Measurements from ENCODE around the gene TXNDC17. TPM values are rescaled to one million over a fixed set of nuclear protein-coding genes. Genes with fewer than 3 reads are reported as not detected.

The TXNDC17 gene
- total and polyA plus RNA-seq, 2 of the 8 experiments (the other 6 are each of a cell fraction or from before 2014, with no cell fraction given) = 182 to 410 TPM

GRCh38 chr17:6654841-6655731 is 14.2 kb downstream of the TXNDC17 start:
- no peak overlapping the region for H3K4ac ChIP-seq (replicated peaks; ENCODE audit: insufficient read length, low read depth, low read length)
- DNase-seq (ENCODE audit: low read depth in 1 of 2, low spot score in 2 of 2) (peak in 1 of 2 experiments; percentile 80), FAIRE-seq (no peak)
- no peaks in the 10 kb centered on the region for H4K20me1 ChIP-seq (replicated peaks in 1 of 2; ENCODE audit: control insufficient read depth in 1 of 2, insufficient read depth in 2 of 2, low read length in 2 of 2)
- peaks cover 4 to 45% (median 31%) of the 10 kb centered on the region in 4 experiments for H3K27me3 ChIP-seq (replicated peaks in 1 of 4; ENCODE audit: control insufficient read depth in 3 of 4, extremely low read depth in 1 of 4, insufficient read depth in 3 of 4, low read length in 3 of 4)
- no peaks in the 10 kb centered on the region; a peak in 1 of 4 replicates for H3K9me3 ChIP-seq (ENCODE audit: insufficient read depth in 2 of 2, low read depth in 1 of 2, low read length in 1 of 2)
- peak overlapping the region; percentile 83 to 93 for H3K4me2 ChIP-seq (ENCODE audit: insufficient read depth in 1 of 2, low read depth in 2 of 2, low read length in 2 of 2)
- H2BK5ac ChIP-seq (ENCODE audit: low read depth, low read length) = 0 out of 2 replicates have a peak overlapping the region, but pooled peaks have one; percentile 52
- peaks cover 0 to 6% of the 10 kb centered on the region in 2 experiments; a peak in 2 of 4 replicates for H3K79me2 ChIP-seq (ENCODE audit: control insufficient read depth in 1 of 2, insufficient read depth in 2 of 2, low read length in 2 of 2)
- H3K4me1 ChIP-seq (replicated peaks in 1 of 4; ENCODE audit: control insufficient read depth in 3 of 4, insufficient read depth in 4 of 4, low read length in 3 of 4) = peaks cover 3 to 27% (median 16%) of the 10 kb centered on the region in 4 experiments
- H3K23ac ChIP-seq (ENCODE audit: insufficient read length) = no peak overlapping the region
- no peak overlapping the region; the same call in 1 of the 2 replicates for H3K18ac ChIP-seq (ENCODE audit: extremely low read depth, low read length)
- H2BK15ac ChIP-seq (ENCODE audit: low read length) = 0 out of 2 replicates have a peak overlapping the region, but pooled peaks have one; percentile 46
- no peak overlapping the region for H3K27ac ChIP-seq (ENCODE audit: low read depth, low read length)
- no peak overlapping the region for H4K91ac ChIP-seq (replicated peaks; ENCODE audit: insufficient read length, low read length)
- H3K36me3 ChIP-seq (ENCODE audit: control insufficient read depth in 2 of 4, insufficient read depth in 4 of 4, low read length in 3 of 4) = no peaks in the 10 kb centered on the region
- no peak overlapping the region for H2BK120ac ChIP-seq (replicated peaks; ENCODE audit: low read depth, low read length)
- no peak overlapping the region for H4K5ac ChIP-seq (ENCODE audit: insufficient read length, low read depth, low read length)
- ChIA-PET CTCF (ENCODE audit: partially characterized antibody) (interaction anchor here (1.2 to 1.3 kb wide), 2 partner anchors 11 to 46 kb away, joined by 3 to 5 read pairs; no protein-coding TSS in a partner anchor), POLR2A (ENCODE audit: partially characterized antibody) (no interaction called here)
- H2BK20ac ChIP-seq (ENCODE audit: low read length) = no peak overlapping the region
- no peak overlapping the region for H3K56ac ChIP-seq (replicated peaks; ENCODE audit: insufficient read length, low read depth, low read length)
- no peak overlapping the region for H4K8ac ChIP-seq (ENCODE audit: extremely low read depth, insufficient read depth, low read length)
- H3K79me1 ChIP-seq (ENCODE audit: low read depth, low read length) = no peaks in the 10 kb centered on the region; the same call in 1 of the 2 replicates
- WGBS, 2 experiments (ENCODE audit: extremely low coverage in 1 of 2, insufficient coverage in 1 of 2, insufficient read length in 1 of 2, insufficient replicate concordance in 2 of 2, low coverage in 1 of 2, low lambda C conversion rate in 2 of 2, missing lambda C conversion rate in 1 of 2) = 6% methylated on average over 42 of the region's 46 CpGs; no CpG with 5 or more reads in 1 of the 2 experiments
- H2BK12ac ChIP-seq (ENCODE audit: low read depth, low read length) = no peak overlapping the region
- H3K4me3 ChIP-seq (ENCODE audit: extremely low read depth in 1 of 4, insufficient read depth in 2 of 4, low read depth in 3 of 4, low read length in 4 of 4) = peak overlapping the region; percentile 40 to 59 (median 48); a peak in 7 of 8 replicates
- H3K9ac ChIP-seq (replicated peaks in 1 of 4; ENCODE audit: extremely low read depth in 1 of 4, low read depth in 3 of 4, low read length in 3 of 4) = no peak overlapping the region; a peak in 1 of 7 replicates
- peak overlapping the region; percentile 70; the same call in 1 of the 2 replicates for H2AFZ ChIP-seq (ENCODE audit: low read length)
- H2AK5ac ChIP-seq (ENCODE audit: low read depth, low read length) = no peak overlapping the region
- H3K14ac ChIP-seq (ENCODE audit: insufficient read length) = no peak overlapping the region
- H3K23me2 ChIP-seq (ENCODE audit: low read depth, low read length) = peaks cover 19% of the 10 kb centered on the region
- TF ChIP-seq CREB1 (IDR thresholded peaks at IDR 0.05) (no peak), KDM1A (IDR thresholded peaks at IDR 0.05; ENCODE audit: borderline replicate concordance, low read length) (no peak), TAF7 (optimal IDR thresholded peaks at IDR 0.05; ENCODE audit: borderline replicate concordance, low read depth, low read length) (no peak), EP300 (IDR thresholded peaks at IDR 0.05; ENCODE audit: borderline replicate concordance in 1 of 2, low read depth in 2 of 2, low read length in 2 of 2) (no peak), FOSL1 (IDR thresholded peaks at IDR 0.05; ENCODE audit: insufficient read depth, low read depth, low read length) (no peak), RAD21 (IDR thresholded peaks at IDR 0.05 in 1 of 2, conservative IDR thresholded peaks at IDR 0.05 in 1 of 2; ENCODE audit: low read depth in 2 of 2, low read length in 2 of 2) (peak in 1 of 2 experiments; percentile 16; a peak in 1 of 4 replicates), KDM5A (IDR thresholded peaks at IDR 0.05; ENCODE audit: low read length) (no peak), POLR2AphosphoS5 (IDR thresholded peaks at IDR 0.05; ENCODE audit: low read depth, low read length) (no peak), CBX8 (IDR thresholded peaks at IDR 0.05; ENCODE audit: borderline replicate concordance, low read depth, low read length) (no peak), SIN3A (conservative IDR thresholded peaks at IDR 0.05 in 1 of 2, IDR thresholded peaks at IDR 0.05 in 1 of 2; ENCODE audit: low read depth in 1 of 2, low read length in 2 of 2) (peak in 1 of 2 experiments; percentile 63; a peak in 1 of 4 replicates)
